HEK293 (cell line): ENCODE measurements around the gene OR10G4.
"Not testable (repeated sequence)": the region's sequence is repeated elsewhere in the genome, so short reads cannot be mapped to it uniquely, and the experiment has no call there.

Source experiments
- CTCF ChIA-PET: fragments of 350-600 bp; formaldehyde crosslinking; extraction: SDS; loops from one replicate; lab custom pipeline; 2021; ENCODE audit warnings: antibody characterized with exemption; lab: Yijun Ruan, JAX
- POLR2A ChIA-PET: fragments of 300-600 bp; formaldehyde crosslinking; extraction: SDS; loops from one replicate; lab custom pipeline; 2020; ENCODE audit warnings: antibody characterized with exemption, inconsistent platforms; lab: Yijun Ruan, JAX
- H3K27ac ChIP-seq: fragments of 200-500 bp; sonication (Bioruptor generic); 2 replicates; pipeline ENCODE4 v1.5.1; 2014; ENCODE audit warnings: low read depth, low read length, control low read depth, inconsistent platforms; ENCODE audit errors: extremely low read depth
- H3K36me3 ChIP-seq, 2 experiments: fragments of 200-500 bp in 1 of 2; sonication (Bioruptor generic) in 1 of 2; 1 replicate in 1 of 2; 2 replicates in 1 of 2; pipeline ENCODE4 v1.5.1; 2014 to 2017; ENCODE audit warnings: inconsistent platforms in 2 of 2, low read length in 2 of 2; ENCODE audit not compliant: control insufficient read depth in 2 of 2, insufficient read depth in 1 of 2
- H3K4me1 ChIP-seq: fragments of 200-500 bp; sonication (Bioruptor generic); 2 replicates; pipeline ENCODE4 v1.5.1; 2014; ENCODE audit warnings: mild to moderate bottlenecking, low read length, inconsistent platforms; ENCODE audit not compliant: control insufficient read depth, insufficient read depth
- H3K4me3 ChIP-seq: 2 replicates; pipeline ENCODE4 v1.5.1; 2011; ENCODE audit warnings: low read depth, mild to moderate bottlenecking, control low read depth, low read length, moderate library complexity
- H3K9me3 ChIP-seq: fragments of 200-500 bp; sonication (Bioruptor generic); 2 replicates; pipeline ENCODE4 v1.5.1; 2014; ENCODE audit warnings: low read depth, low read length, inconsistent platforms; ENCODE audit not compliant: control insufficient read depth, insufficient read depth
- KLF7 ChIP-seq: fragments of 450-650 bp; formaldehyde crosslinking; IDR thresholded peaks from 2 replicates; pipeline ENCODE4 v1.5.1; 2016; ENCODE audit warnings: missing biosample characterization, missing genetic modification characterization, borderline replicate concordance
- KLF9 ChIP-seq: fragments of 450-650 bp; formaldehyde crosslinking; IDR thresholded peaks from 2 replicates; pipeline ENCODE4 v1.5.1; 2016; ENCODE audit warnings: missing biosample characterization, missing genetic modification characterization, low read depth
- OVOL3 ChIP-seq: fragments of 450-650 bp; formaldehyde crosslinking; IDR thresholded peaks from 2 replicates; pipeline ENCODE4 v1.5.1; 2016; ENCODE audit warnings: missing biosample characterization, missing genetic modification characterization
- SCRT1 ChIP-seq: fragments of 450-650 bp; formaldehyde crosslinking; IDR thresholded peaks from 2 replicates; pipeline ENCODE4 v1.5.1; 2016; ENCODE audit warnings: missing biosample characterization, missing genetic modification characterization, borderline replicate concordance
- ZBTB17 ChIP-seq: fragments of 450-650 bp; formaldehyde crosslinking; IDR thresholded peaks from 2 replicates; pipeline ENCODE4 v1.5.1; 2016; ENCODE audit warnings: missing biosample characterization, missing genetic modification characterization
- ZFP41 ChIP-seq: fragments of 450-650 bp; formaldehyde crosslinking; IDR thresholded peaks from 2 replicates; pipeline ENCODE4 v1.5.1; 2016; ENCODE audit warnings: missing biosample characterization, missing genetic modification characterization, borderline replicate concordance
- ZNF155 ChIP-seq: fragments of 450-650 bp; formaldehyde crosslinking; IDR thresholded peaks from 2 replicates; pipeline ENCODE4 v1.5.1; 2016; ENCODE audit warnings: missing biosample characterization, missing genetic modification characterization
- ZNF19 ChIP-seq: fragments of 450-650 bp; formaldehyde crosslinking; IDR thresholded peaks from 2 replicates; pipeline ENCODE4; 2016; ENCODE audit warnings: missing biosample characterization, missing genetic modification characterization, low read depth
- ZNF202 ChIP-seq: fragments of 450-650 bp; formaldehyde crosslinking; IDR thresholded peaks from 2 replicates; pipeline ENCODE4 v1.5.1; 2016; ENCODE audit warnings: missing biosample characterization, missing genetic modification characterization, borderline replicate concordance
- ZNF366 ChIP-seq: fragments of 450-650 bp; formaldehyde crosslinking; conservative IDR thresholded peaks from 2 replicates; pipeline ENCODE4 v1.5.1; 2016; ENCODE audit warnings: missing biosample characterization, missing genetic modification characterization
- ZNF776 ChIP-seq: fragments of 450-650 bp; formaldehyde crosslinking; IDR thresholded peaks from 2 replicates; pipeline ENCODE4 v1.5.0; 2017; ENCODE audit warnings: missing biosample characterization, missing genetic modification characterization, borderline replicate concordance
- TF ChIP-seq, protein P1 (sequence below): fragments of 450-650 bp; formaldehyde crosslinking; conservative IDR thresholded peaks from 2 replicates; pipeline ENCODE4 v1.5.1; 2016; ENCODE audit warnings: low read depth, missing biosample characterization, missing genetic modification characterization
- TF ChIP-seq, protein P2 (sequence below): fragments of 450-650 bp; formaldehyde crosslinking; IDR thresholded peaks from 2 replicates; pipeline ENCODE4 v1.5.1; 2016; ENCODE audit warnings: missing biosample characterization, missing genetic modification characterization
- TF ChIP-seq, protein P3 (sequence below): fragments of 450-650 bp; formaldehyde crosslinking; IDR thresholded peaks from 2 replicates; pipeline ENCODE4 v1.5.1; 2016; ENCODE audit warnings: missing biosample characterization, missing genetic modification characterization
- TF ChIP-seq, protein P4 (sequence below): fragments of 450-650 bp; formaldehyde crosslinking; IDR thresholded peaks from 2 replicates; pipeline ENCODE4 v1.5.1; 2016; ENCODE audit warnings: missing biosample characterization, missing genetic modification characterization
- TF ChIP-seq, protein P5 (sequence below): fragments of 450-650 bp; formaldehyde crosslinking; IDR thresholded peaks from 2 replicates; pipeline ENCODE4 v1.5.1; 2016; ENCODE audit warnings: missing biosample characterization, missing genetic modification characterization, low read depth
- TF ChIP-seq, protein P6 (sequence below): fragments of 450-650 bp; formaldehyde crosslinking; IDR thresholded peaks from 2 replicates; pipeline ENCODE4 v1.5.1; 2017; ENCODE audit warnings: missing biosample characterization, missing genetic modification characterization

The OR10G4 gene

DNA sequence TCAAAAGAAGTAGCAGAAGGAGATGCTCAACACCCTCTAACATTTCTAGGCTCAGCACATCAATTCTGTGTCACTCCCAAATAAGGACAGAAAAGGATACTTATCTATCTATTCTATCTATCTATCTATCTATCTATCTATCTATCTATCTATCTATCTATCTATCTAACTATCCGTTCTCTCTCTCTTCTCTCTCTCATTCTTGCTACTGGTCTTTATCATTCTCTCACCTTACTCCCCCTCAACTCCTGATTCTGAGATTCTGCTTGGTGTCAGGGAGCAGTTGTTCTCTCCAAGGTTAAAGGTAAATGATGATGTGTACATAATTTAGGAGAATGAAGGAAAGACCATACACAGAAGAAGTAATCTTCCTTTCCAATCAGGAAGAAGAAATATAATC, 17.7 kb upstream of the OR10G4 start, which contains the start of gene OR10G6:
OR10G6 (minus strand) TSS at position 43 of the 400 bp plus-strand sequence; CDS start at position 43, 0 bp downstream.
- Histone ChIP-seq H3K27ac (no peak within 1 kb of the TSS), H3K4me1 (no peaks in the 10 kb centered on the region), H3K4me3 (no peak within 1 kb of the TSS), H3K36me3 (no peaks in the 10 kb centered on the region)
- POLR2A ChIA-PET = no interaction called here
- TF ChIP-seq, protein P1, sequence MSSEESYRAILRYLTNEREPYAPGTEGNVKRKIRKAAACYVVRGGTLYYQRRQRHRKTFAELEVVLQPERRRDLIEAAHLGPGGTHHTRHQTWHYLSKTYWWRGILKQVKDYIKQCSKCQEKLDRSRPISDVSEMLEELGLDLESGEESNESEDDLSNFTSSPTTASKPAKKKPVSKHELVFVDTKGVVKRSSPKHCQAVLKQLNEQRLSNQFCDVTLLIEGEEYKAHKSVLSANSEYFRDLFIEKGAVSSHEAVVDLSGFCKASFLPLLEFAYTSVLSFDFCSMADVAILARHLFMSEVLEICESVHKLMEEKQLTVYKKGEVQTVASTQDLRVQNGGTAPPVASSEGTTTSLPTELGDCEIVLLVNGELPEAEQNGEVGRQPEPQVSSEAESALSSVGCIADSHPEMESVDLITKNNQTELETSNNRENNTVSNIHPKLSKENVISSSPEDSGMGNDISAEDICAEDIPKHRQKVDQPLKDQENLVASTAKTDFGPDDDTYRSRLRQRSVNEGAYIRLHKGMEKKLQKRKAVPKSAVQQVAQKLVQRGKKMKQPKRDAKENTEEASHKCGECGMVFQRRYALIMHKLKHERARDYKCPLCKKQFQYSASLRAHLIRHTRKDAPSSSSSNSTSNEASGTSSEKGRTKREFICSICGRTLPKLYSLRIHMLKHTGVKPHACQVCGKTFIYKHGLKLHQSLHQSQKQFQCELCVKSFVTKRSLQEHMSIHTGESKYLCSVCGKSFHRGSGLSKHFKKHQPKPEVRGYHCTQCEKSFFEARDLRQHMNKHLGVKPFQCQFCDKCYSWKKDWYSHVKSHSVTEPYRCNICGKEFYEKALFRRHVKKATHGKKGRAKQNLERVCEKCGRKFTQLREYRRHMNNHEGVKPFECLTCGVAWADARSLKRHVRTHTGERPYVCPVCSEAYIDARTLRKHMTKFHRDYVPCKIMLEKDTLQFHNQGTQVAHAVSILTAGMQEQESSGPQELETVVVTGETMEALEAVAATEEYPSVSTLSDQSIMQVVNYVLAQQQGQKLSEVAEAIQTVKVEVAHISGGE (tag by site-specific recombination) = no peak
- TF ChIP-seq, protein P2, sequence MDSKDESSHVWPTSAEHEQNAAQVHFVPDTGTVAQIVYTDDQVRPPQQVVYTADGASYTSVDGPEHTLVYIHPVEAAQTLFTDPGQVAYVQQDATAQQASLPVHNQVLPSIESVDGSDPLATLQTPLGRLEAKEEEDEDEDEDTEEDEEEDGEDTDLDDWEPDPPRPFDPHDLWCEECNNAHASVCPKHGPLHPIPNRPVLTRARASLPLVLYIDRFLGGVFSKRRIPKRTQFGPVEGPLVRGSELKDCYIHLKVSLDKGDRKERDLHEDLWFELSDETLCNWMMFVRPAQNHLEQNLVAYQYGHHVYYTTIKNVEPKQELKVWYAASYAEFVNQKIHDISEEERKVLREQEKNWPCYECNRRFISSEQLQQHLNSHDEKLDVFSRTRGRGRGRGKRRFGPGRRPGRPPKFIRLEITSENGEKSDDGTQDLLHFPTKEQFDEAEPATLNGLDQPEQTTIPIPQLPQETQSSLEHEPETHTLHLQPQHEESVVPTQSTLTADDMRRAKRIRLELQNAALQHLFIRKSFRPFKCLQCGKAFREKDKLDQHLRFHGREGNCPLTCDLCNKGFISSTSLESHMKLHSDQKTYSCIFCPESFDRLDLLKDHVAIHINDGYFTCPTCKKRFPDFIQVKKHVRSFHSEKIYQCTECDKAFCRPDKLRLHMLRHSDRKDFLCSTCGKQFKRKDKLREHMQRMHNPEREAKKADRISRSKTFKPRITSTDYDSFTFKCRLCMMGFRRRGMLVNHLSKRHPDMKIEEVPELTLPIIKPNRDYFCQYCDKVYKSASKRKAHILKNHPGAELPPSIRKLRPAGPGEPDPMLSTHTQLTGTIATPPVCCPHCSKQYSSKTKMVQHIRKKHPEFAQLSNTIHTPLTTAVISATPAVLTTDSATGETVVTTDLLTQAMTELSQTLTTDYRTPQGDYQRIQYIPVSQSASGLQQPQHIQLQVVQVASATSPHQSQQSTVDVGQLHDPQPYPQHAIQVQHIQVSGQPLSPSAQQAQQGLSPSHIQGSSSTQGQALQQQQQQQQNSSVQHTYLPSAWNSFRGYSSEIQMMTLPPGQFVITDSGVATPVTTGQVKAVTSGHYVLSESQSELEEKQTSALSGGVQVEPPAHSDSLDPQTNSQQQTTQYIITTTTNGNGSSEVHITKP (tag by site-specific recombination) = no peak
- no peak for TF ChIP-seq OVOL3 (tag by site-specific recombination)
- no peak for TF ChIP-seq ZBTB17
- no peak for TF ChIP-seq KLF9 (tag by site-specific recombination)
- TF ChIP-seq, protein P3, sequence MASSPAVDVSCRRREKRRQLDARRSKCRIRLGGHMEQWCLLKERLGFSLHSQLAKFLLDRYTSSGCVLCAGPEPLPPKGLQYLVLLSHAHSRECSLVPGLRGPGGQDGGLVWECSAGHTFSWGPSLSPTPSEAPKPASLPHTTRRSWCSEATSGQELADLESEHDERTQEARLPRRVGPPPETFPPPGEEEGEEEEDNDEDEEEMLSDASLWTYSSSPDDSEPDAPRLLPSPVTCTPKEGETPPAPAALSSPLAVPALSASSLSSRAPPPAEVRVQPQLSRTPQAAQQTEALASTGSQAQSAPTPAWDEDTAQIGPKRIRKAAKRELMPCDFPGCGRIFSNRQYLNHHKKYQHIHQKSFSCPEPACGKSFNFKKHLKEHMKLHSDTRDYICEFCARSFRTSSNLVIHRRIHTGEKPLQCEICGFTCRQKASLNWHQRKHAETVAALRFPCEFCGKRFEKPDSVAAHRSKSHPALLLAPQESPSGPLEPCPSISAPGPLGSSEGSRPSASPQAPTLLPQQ = no peak
- no peak for TF ChIP-seq SCRT1 (tag by site-specific recombination)
- TF ChIP-seq ZNF776 (tag by site-specific recombination) = no peak
- no peak for TF ChIP-seq ZFP41 (tag by site-specific recombination)
- no peak for TF ChIP-seq KLF7 (tag by site-specific recombination)
- no peak for TF ChIP-seq ZNF155
- TF ChIP-seq, all 188 proteins: peak for 0
- CTCF ChIA-PET = interaction anchor here (0.6 kb wide), 1 partner anchor 886 kb away, joined by 3 read pairs; no protein-coding TSS in a partner anchor
- no peaks in the 10 kb centered on the region for H3K9me3 ChIP-seq

DNA sequence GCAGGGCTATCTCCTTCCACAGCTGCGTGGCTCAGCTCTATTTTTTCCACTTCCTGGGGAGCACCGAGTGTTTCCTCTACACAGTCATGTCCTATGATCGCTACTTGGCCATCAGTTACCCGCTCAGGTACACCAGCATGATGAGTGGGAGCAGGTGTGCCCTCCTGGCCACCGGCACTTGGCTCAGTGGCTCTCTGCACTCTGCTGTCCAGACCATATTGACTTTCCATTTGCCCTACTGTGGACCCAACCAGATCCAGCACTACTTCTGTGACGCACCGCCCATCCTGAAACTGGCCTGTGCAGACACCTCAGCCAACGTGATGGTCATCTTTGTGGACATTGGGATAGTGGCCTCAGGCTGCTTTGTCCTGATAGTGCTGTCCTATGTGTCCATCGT, 3.0 kb downstream of the OR10G4 start:
- H3K4me1 ChIP-seq, H3K27ac ChIP-seq, H3K9me3 ChIP-seq, POLR2A ChIA-PET, CTCF ChIA-PET, H3K4me3 ChIP-seq, H3K36me3 ChIP-seq: not testable (repeated sequence)

DNA sequence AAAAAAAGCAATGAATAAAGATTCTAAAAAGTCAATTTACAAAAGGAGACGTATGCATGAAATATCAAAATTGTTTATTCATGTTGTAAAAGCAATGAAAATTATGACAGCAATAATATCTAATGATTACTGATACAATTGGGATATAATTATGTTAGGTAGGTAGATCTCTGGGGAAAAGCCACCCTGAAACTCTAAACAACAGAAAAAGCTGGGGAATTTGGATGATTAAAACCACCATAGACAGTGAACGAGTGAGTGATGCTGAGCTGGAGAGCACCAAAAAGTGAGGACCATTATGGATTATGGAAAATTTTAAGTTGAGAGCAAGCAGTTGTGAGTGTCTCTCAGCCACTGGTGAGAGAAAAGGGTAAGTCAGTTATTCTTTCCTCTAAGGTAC, 13.7 kb downstream of the OR10G4 start, which contains the start of gene OR10G8:
OR10G8 (plus strand) TSS at position 301 of the 400 bp plus-strand sequence. CDS start 2,825 bp downstream, outside the sequence.
- no peaks in the 10 kb centered on the region for H3K36me3 ChIP-seq
- ChIA-PET CTCF (no interaction called here), POLR2A (no interaction called here)
- no peak within 1 kb of the TSS for H3K27ac ChIP-seq
- H3K4me3 ChIP-seq = no peak within 1 kb of the TSS
- no peaks in the 10 kb centered on the region for H3K4me1 ChIP-seq
- no peaks in the 10 kb centered on the region for H3K9me3 ChIP-seq
- TF ChIP-seq, protein P4, sequence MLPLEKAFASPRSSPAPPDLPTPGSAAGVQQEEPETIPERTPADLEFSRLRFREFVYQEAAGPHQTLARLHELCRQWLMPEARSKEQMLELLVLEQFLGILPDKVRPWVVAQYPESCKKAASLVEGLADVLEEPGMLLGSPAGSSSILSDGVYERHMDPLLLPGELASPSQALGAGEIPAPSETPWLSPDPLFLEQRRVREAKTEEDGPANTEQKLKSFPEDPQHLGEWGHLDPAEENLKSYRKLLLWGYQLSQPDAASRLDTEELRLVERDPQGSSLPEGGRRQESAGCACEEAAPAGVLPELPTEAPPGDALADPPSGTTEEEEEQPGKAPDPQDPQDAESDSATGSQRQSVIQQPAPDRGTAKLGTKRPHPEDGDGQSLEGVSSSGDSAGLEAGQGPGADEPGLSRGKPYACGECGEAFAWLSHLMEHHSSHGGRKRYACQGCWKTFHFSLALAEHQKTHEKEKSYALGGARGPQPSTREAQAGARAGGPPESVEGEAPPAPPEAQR (tag by site-specific recombination) = no peak
- TF ChIP-seq, protein P5, sequence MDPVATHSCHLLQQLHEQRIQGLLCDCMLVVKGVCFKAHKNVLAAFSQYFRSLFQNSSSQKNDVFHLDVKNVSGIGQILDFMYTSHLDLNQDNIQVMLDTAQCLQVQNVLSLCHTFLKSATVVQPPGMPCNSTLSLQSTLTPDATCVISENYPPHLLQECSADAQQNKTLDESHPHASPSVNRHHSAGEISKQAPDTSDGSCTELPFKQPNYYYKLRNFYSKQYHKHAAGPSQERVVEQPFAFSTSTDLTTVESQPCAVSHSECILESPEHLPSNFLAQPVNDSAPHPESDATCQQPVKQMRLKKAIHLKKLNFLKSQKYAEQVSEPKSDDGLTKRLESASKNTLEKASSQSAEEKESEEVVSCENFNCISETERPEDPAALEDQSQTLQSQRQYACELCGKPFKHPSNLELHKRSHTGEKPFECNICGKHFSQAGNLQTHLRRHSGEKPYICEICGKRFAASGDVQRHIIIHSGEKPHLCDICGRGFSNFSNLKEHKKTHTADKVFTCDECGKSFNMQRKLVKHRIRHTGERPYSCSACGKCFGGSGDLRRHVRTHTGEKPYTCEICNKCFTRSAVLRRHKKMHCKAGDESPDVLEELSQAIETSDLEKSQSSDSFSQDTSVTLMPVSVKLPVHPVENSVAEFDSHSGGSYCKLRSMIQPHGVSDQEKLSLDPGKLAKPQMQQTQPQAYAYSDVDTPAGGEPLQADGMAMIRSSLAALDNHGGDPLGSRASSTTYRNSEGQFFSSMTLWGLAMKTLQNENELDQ (tag by site-specific recombination) = no peak
- TF ChIP-seq ZNF366 (tag by site-specific recombination) (no peak), ZNF202 (tag by site-specific recombination) (no peak), ZNF19 (tag by site-specific recombination) (no peak)
- TF ChIP-seq, protein P6, sequence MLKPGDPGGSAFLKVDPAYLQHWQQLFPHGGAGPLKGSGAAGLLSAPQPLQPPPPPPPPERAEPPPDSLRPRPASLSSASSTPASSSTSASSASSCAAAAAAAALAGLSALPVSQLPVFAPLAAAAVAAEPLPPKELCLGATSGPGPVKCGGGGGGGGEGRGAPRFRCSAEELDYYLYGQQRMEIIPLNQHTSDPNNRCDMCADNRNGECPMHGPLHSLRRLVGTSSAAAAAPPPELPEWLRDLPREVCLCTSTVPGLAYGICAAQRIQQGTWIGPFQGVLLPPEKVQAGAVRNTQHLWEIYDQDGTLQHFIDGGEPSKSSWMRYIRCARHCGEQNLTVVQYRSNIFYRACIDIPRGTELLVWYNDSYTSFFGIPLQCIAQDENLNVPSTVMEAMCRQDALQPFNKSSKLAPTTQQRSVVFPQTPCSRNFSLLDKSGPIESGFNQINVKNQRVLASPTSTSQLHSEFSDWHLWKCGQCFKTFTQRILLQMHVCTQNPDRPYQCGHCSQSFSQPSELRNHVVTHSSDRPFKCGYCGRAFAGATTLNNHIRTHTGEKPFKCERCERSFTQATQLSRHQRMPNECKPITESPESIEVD (tag by site-specific recombination) = no peak
